ENCODE measurements around the gene GCNT2.
"Not testable (repeated sequence)": the region's sequence is repeated elsewhere in the genome, so short reads cannot be mapped to it uniquely, and the experiment has no call there.

GCNT2 gene

DNA sequence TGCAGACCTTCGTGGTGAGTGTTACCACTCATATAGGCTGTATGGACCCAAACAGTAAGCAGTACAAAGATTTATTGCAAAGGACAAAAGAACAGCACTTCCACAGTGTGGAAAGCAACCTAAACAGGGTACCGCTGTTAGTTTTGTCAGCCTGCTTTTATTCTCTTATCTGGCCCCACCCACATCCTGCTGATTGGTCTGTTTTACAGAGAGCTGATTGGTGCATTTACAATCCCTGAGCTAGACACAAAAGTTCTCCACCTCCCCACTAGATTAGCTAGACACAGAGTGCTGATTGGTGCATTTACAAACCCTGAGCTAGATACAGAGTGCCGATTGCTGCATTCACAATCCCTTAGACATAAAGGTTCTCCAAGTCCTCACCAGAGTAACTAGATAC is 95.1 kb downstream of the GCNT2 start:
- DNase-seq, result not testable (repeated sequence)

DNA sequence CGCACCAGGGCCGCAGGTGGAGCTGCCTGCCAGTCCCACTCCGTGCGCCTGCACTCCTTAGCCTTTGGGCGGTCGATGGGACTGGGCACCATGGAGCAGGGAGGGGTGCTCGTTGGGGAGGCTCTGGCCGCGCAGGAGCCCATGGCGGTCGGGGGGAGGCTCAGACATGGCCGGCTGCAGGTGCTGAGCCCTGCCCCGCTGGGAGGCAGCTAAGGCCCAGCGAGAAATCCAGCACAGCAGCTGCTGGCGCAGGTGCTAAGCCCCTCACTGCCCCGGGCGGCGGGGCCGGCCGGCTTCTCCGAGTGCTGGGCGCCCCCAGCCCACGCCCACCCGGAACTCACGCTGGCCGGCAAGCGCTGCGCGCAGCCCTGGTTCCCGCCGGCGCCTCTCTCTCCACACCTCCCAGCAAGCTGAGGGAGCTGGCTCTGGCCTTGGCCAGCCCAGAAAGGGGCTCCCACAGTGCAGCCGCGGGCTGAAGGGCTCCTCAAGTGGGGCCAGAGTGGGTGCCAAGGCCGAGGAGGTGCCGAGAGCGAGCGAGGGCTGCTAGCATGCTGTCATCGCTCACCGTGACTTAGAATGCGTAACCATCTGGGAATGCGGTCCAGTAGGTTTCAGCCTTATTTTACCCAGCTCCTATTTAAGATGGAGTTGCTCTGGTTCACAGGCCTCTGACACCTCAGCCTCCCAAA is 96.0 kb downstream of the GCNT2 start:
- DNase-seq, result no peak

DNA sequence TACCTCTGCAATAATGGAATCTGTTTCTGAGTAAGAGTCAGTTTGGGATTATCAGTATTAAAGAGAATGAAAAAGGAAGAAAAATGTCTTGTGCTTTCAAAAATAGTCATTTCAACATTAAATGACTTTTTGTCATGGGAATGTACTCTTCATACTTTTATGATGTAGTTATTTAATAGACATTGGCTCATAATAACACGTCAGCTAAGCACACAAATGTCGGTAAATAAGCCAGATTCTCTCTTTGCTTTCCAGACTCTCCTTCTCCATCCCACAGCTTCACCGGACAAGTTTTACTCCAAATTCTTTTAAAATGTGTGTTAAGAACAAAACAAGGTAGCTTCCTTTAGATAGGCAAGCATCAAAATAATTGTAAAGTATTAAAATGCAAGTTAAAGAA is 97.3 kb downstream of the GCNT2 start:
- no peak for DNase-seq

DNA sequence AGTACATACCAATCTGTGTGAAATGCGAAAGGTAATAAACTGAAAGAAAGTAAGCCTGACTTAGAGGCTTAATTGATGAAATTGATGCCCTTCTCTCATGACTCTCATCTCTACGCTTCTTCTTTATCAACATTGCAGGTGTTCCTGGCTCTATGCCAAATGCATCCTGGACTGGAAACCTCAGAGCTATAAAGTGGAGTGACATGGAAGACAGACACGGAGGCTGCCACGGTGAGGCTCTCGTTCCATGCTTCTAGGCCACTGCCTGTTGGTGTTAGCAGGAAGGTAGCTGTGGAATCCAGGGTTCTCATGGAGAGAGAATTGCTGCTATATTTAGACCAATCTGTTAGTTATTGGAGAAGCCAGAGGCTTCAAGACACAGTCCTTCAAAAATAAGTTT is 100.1 kb downstream of the GCNT2 start:
- no peak for DNase-seq

DNA sequence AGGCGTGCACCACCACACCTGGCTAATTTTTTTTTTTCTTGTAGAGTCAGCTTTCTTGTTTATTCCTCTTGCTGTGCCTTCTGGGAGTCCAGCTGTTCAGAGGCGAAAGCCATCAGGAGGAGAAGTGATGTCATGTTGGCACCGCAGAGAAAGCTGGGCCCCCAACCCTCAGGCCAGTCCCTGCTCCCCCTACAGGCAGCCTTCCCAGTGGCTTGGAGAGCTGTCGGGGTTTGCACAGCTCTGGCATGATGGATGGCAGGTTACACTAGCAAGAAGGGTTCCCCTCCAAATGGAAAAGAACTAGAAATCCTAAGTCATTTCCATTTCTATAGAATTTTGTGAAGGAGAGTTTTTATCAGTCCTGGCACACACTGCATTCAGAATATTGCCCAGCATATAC is 100.7 kb downstream of the GCNT2 start:
- no peak for DNase-seq

DNA sequence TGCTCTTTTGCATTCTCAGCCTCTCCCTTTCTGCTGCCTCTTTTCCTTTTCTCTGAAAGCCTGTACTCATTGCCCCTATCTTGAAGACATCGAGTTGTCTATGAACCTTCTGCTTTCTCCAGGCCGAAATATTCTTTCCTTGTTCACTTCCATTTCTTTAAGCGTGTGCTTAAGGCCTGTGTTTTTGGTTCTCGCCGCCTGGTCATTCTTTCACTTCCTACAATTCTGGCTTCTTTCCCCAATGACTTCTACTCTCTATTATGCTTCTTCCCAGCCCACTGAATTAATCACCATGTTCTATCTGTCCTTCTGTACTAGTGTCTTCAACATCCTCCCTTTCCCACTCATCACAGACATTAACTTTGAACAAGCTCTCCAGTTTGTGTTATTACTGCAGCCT is 103.7 kb downstream of the GCNT2 start:
- DNase-seq, result no peak

DNA sequence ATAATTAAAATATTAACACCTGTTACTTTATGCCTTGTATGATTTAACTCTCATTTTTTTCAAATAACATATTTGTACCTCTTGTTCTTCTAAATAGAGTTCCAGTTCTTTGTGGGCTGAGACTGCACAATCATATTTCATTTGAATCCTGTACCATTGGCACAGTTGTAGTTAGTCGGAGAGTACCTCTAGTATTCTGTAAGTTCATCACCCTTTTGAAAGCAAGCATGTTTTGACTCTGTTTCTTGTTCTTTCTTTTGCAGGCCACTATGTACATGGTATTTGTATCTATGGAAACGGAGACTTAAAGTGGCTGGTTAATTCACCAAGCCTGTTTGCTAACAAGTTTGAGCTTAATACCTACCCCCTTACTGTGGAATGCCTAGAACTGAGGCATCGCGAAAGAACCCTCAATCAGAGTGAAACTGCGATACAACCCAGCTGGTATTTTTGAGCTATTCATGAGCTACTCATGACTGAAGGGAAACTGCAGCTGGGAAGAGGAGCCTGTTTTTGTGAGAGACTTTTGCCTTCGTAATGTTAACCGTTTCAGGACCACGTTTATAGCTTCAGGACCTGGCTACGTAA is 105.1 kb downstream of the GCNT2 start:
- DNase-seq, result no peak

DNA sequence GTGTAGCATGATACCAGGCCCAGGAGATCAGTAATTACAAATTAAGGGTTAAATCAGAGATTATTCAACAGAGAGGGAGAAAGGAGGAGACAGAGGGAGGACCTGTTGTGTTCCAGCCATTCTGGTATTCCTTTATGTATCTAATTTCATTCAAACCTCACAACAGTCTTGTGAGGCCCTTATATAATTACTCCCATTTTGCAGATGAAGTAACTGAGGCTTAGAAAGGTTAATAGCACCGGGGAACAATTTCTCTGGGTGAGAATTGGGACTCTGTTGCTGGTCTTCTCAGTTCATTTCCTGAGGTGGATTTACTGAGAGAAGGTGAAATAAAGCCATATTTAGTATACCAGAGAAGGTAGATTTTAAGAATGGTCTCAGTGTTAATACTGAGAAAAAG is 106.6 kb downstream of the GCNT2 start:
- no peak for DNase-seq

DNA sequence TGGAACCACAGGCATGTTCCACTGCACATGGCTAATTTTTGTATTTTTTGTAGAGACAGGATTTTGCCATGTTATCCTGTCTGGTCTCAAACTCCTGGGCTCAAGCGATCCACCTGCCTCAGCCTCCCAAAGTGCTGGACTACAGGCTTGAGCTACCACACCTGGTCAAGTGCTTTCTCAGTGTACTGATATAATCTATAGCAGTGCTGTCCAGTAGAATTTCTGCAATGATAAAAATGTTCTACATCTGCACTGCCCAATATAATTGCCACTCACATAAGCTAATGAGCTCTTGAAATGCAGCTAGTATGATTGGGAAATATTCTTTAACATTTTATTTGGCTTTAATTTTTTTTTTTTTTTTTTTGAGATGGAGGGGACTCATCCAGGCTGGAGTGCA is 109.0 kb downstream of the GCNT2 start:
- DNase-seq, result no peak

DNA sequence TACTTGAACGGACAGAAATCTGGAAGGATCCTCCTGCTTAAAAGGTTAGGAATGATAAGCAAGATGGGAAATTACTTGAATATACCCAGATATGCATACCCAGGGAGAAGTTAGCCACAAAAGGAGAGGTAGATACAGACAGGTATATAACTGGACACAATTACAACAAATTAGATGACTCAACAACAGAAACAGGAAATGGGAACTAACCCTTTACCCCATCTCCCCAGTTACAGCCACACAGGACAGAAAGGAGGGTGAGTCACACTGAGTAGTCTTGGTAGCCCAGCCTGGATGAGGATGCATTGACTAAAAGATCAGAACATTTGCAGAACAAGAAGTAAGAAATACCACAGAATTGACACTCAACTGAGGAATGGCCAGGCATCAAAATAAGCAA is 112.1 kb downstream of the GCNT2 start:
- DNase-seq, result no peak

DNA sequence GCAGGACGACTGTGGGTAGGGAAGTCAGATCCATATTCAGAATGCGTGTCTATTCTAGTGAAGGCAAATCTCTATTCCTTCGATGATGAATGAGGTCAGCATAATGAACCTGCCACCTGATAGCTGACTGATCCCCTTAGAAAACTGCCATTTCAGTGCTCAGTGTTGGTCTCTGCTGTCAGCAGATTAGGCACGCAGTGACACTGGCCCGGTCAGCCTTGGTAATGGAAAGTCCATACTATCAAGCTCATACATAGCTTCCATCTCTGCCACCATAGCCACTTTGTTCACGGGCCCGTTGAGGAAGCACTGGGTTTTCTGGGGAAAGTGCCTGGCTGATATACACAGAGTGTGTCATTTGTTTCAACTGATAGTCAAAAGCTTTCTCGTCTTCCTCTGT is 119.3 kb downstream of the GCNT2 start:
- DNase-seq, result no peak

DNA sequence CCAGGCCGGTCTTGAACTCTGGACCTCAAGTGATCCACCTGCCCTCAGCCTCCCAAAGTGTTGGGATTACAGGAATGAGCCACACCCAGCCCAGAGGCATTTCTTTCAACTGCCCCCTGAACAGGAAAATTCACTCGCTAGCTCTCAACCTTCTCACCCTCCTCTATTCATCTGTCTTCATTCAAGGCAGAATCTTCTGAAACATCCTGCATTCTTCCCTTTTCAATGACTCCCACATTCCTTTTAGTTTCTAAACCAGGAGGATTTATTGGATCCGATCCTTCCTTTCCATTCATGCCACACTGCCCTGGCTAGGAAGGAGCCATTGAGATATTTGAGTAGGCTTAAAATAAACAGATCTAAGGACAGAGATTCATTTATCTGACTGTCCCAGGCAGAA is 120.4 kb downstream of the GCNT2 start:
- DNase-seq, result no peak

DNA sequence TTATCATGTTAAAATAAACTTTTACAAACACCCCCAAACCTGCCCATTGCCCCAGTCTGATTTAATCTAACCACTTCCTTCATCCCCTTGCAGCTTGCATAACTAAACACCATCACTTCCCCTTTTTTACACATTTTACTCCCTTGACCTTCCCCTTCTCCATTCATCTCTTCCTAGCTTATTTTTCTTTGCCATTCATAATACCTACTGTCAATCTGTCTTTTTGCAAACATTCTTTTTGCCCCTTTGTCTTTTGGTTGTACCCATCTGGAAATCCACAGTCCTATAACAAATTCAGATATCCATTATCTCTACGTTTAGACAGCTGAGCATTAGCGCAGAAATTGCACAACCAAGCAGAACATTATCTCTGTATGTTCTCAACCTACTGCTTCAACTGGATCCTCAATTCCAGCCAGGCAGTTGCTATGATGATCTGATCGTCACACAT is 122.1 kb downstream of the GCNT2 start:
- no peak for DNase-seq

DNA sequence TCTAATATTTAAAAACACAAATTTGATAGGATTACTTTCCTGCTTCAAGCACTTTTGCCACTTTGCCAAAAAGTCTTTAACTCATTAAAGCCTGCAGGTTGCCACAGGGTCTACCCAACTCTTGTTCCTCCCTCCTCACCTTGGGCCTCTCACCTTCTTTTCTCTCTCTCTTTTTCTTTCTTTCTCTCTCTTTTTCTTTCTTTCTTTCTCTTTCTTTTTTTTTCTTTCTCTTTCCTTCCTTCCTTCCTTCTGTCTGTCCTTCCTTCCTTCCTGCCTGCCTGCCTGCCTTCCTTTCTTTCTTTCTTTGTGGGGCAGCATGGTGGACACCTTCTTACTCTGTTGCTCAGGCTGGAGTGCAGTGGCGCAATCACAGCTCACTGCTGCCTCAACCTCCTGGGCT is 123.1 kb downstream of the GCNT2 start:
- no peak for DNase-seq

DNA sequence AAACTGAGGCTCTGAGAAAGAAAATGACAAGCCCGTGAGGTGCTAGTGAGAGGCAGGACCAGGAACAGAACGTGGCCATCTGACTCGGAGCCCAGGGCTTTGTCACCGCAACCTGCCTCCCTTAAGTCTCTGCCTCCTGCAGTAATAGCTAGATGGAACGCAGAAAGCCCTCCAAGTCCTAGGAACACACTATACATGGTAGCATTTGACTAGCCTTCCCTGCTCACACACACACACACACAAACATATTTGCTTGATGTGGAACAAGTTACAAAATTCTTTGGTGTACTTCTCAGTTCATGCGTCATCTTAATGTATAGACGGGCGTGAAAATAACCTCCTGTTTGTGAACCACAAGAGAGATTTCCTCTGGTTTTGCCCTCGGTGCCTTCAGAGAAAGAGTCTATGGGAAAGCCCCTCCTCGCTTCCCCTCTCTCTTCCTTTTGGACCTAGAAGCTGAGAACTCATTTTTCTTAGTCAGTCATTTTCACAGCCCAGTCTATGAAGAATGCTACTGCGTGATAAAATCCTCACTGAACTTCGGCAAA is 134.4 kb downstream of the GCNT2 start:
- DNase-seq, result no peak

DNA sequence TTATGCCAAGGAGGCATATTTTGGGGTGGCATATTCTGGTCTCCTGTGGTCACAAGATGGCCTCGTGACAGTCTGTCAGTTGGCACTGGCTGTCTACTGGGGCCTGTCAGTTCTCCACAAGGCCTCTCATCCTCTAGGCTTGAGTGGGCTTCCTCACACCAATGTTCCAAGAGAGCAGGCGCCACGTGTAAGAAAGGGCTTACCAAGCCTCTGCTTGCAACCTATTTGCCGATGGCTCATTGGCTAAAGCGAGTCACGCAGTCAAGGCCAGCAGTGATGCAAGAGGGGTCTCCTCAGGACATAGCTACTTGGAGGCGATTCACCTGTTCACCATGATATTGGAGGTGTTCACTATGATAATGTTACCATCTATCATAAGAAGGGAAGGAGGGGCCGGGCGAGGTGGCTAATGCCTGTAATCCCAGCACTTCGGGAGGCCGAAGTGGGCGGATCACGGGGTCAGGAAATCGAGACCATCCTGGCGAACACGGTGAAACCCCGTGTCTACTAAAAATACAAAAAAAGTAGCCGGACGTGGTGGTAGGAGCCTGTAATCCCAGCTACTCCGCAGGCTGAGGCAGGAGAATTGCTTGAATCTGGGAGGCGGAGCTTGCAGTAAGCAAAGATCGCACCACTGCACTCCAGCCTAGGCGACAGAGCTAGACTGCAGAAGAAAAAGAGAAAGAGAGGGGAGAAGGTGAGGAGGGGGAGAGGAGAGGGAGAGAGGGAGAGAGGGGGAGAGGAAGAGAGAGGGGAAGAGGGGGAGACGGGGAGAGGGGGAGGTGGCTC is 138.0 kb downstream of the GCNT2 start:
- no peak for DNase-seq

DNA sequence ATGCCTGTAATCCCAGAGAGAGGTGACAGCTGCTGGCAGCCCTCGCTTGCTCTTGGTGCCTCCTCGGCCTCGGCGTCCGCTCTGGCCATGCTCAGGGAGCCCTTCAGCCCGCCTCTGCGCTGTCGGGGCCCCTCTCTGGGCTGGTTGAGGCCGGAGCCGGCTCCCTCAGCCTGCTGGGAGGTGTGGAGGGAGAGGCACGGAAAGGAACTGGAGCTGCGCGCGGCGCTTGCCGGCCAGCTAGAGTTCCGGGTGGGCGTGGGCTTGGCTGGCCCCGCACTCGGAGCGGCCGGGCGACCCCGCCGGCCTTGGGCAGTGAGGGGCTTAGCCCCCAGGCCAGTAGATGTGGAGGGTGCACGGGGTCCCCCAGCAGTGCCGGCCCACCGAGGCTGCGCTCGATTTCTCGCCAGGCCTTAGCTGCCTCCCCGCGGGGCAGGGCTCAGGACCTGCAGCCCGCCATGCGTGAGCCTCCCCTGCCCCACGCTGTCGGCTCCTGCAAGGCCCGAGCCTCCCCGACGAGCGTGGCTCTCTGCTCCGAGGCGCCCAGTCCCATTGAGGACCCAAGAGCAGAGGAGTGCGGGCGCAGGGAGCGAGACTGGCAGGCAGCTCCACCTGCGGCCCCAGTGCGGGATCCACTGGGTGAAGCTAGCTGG is 138.7 kb downstream of the GCNT2 start:
- no peak for DNase-seq

DNA sequence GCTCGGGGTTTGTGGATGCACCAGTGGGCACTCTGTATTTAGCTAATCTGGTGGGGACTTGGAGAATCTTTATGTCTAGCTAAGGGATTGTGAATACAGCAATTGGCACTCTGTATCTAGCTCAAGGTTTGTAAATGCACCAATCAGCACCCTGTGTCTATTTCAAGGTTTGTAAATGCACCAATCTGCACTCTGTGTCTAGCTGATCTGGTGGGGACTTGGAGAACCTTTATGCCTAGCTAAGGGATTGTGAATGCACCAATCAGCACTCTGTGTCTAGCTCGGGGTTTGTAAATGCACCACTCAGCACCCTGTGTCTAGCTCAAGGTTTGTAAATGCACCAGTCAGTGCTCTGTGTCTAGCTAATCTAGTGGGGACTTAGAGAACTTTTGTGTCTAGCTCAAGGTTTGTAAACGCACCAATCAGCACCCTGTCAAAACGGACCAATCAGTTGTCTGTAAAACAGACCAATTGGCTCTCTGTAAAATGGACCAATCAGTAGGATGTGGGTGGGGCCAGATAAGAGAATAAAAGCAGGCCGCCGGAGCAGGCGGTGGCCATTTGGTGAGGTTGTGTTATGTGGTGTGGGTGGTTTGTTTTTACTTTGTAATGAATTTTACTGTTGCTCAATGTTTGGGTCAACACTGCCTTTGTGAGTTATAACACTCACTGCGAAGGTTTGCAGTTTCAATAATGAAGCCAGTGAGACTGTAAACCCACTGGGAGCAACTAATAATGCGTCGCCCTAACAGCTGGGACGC is 139.5 kb downstream of the GCNT2 start:
- DNase-seq, result not testable (repeated sequence)

DNA sequence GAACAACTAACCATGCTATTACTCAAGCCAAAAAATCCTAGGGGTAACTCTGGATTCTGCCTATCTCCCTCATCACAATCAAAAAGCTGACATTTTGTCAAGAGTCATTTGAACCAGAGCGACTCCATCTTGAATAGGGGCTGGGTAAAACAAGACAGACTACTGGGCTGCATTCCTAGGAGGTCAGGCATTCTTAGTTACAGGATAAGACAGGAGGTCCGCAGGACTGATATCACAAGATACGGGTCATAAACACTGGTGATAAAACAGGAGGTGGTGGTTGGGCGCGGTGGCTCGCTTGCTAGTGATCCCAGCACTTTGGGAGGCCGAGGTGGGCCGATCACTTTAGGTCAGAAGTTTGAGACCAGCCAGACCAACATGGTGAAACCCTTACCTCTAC is 141.1 kb downstream of the GCNT2 start:
- DNase-seq, result no peak

DNA sequence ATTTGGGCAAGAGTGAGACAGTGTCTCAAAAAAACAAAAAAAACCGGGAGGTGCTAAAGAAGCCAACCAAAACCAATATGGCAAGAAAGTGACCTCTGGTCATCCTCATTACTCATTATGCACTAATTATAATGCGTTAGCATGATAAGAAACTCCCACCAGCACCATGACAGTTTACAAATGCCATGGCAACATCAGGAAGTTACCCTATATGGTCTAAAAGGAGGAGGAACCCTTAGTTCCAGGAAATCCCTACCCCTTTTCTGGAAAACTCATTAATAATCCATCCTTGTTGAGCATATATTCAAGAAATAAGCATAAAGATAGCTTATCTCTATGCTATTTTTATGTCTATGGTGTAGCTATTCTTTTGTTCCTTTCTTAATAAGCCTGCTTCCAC is 141.6 kb downstream of the GCNT2 start:
- DNase-seq, result no peak

DNA sequence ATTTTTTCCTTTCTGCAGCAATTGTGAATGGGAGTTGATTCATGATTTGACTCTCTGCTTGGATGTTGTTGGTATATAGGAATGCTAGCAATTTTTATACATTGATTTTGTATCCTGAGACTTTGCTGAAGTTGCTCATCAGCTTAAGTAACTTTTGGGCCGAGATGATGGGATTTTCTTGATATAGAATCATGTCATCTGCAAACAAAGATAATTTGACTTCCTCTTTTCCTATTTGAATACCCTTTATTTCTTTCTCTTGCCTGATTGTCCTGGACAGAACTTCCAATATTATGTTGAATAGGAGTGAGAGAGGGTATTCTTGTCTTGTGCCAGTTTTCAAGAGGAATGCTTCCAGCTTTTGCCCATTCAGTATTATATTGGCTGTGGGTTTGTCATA is 144.4 kb downstream of the GCNT2 start:
- not testable (repeated sequence) for DNase-seq

DNA sequence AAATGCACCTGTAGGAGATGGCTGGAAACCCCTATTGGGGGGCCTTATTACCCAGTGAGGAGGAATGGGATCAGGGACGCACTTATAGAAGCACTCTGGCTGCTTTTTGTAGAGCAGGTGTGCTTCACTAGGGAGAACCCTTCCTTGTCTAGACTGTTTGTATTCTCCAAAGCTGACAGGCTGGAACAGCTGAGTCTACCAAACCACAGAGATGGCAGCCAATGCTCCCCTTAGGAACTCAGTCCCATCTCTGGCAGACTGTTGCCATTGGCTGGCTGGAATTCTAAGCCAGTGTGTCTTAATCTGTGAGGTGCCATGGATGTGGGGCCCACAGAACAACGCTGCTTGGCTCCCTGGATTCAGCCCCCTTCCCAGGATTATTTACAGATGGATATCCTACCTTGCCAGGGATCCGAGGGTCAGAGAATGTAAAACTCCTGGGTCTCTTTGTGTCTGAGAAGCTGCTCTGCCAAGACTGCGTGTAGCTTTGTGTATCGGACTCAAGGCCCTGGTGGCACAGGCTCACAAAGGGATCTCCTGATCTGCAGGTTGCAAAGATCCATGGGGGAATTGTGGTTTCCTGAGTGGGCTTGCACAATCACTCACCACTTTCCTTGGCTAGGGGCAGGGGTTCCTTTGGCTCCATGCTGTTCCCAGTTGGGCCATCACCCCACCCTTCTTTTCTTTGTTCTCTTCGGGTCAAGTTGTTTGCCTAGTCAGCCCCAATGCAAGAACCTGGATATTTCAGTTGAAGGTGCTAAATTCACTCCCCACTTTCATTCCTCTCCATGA is 147.2 kb downstream of the GCNT2 start:
- no peak for DNase-seq
